HG03575 (cell line): Measurements from ENCODE around the gene LGALS8.
"Not testable (repeated sequence)": the region's sequence is repeated elsewhere in the genome, so short reads cannot be mapped to it uniquely, and the experiment has no call there.

Experiments used
- ATAC-seq: cut with Tn5 transposase; IDR thresholded peaks from one replicate; pipeline ENCODE4 v1.9.1; 2021; ENCODE audit not compliant: unreplicated experiment, insufficient number of reproducible peaks, low FRiP score; ENCODE audit errors: extremely low read depth

LGALS8 gene

DNA sequence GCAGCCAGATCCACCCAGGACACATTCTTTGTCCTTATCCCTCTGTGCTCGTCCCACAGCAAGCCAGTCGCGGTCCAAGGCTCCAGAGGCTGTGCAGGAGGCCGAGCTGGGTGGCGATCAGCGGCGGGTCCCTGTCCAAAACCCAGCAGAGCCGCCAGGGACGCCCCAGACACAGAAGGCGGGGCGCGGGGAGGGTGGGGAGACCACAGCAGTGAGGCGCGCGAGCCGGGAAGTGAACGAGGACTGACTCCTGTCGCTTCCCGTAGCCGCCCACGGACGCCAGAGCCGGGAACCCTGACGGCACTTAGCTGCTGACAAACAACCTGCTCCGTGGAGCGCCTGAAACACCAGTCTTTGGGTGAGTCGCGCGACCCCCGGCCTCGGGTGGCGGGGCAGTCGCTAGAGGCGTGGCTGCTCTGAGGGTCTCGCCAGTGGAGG is at the start of gene LGALS8:
Gene LGALS8, plus strand, starts transcription at position 279 of the 438 bp plus-strand sequence. CDS start 2,089 bp downstream, outside the sequence.
- peak; percentile 31 for ATAC-seq

DNA sequence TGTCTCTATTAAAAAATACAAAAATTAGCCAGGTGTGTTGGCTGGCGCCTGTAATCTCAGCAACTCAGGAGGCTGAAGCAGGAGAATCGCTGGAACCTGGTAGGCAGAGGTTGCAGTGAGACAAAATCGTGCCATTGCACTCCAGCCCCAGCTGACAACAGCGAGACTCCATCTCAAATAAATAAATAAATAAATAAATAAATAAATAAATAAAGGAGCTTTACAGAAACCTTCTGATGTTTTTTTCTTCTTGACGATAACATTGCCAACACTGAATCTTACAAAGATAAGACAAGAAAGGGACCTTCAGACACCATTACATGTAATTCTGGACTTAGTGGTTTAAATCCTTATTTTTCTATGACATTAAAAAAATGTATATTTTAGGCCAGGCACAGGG is 47.8 kb upstream of the LGALS8 start:
- ATAC-seq = no peak

DNA sequence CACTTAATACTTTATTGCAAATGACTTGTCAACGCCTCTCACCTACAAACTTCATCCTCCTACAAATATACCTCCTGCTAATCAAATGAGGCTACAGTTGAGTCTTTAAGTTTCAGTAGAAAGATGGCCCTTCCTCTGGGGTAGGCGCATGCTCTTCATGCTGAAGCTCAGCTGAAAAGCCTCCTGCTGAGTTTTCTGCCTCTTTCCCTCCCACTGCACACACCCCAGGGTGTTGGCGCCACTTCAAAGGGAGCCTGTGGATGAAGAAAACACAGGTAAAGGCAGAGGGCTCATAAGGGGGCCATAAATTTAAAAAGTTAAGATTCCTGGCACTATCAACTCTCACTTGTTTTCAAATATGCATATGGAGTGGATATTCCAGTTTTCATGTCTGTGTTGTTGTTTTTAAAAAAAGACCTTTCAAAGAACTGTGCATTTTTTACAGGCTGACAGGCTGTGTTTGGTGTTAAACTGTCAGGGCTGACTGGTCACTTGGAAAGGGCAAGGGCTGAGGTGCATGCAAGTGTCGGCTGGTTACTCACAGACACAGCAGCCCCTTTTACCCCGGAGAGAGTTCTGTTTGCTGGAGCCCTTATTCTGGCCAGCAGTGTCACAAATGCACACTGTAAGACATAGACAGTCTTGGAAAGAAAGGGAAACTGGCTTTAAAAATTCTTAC is 42.9 kb upstream of the LGALS8 start:
- ATAC-seq = no peak

DNA sequence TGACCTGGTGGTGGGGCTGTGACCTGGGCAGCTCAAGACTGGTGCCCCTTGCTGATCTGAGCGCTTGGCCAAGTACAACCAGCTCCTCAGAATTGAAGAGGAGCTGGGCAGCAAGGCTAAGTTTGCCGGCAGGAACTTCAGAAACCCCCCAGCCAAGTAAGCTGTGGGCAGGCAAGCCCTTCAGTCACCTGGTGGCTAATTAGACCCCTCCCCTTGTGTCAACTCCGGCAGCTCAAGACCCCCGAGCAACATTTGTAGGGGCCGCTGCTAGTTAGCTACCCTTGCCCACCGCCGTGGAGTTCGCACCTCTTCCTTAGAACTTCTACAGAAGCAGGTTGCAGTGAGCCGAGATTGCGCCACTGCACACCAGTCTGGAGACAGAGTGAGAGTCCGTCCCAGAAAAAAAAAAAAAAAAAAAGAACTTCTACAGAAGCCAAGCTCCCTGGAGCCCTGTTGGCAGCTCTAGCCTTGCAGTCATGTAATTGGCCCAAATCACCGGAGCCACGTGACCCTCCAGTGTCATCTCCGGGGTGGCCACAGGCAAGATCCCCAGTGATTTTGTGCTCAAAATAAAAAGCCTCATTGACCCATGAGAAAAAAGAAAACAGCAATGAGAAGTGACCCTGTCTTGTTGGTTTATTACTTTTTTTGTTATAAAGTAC is 39.3 kb upstream of the LGALS8 start:
- ATAC-seq = no peak

DNA sequence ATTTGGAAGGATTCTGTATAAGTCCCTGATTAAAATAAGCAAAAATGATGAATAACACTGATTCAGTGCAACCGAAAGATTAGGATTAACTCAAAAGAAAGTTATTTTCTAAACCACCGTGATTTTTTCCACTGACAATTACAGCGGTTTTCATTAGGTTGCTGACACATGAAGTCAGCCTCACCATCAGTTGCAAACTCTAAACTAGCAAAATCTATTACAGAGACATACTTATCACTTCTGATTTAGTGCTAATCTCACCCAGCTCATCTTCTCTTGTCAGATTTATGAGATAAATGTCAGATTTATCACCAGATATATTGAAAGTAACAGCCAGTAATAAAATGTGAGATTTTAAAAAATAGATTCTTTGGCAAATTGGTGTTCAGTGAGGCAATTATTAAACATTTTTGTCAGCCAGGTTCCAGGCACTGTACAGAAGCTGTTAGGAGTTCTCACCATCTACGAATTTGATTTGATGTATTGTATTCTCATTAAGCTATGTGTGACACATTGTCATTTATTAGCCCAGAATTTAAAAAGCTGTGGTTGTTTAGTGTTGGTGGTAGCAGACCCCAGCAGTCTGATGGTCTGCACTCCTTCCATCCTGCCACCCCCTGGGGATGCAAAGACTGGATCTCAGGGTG is 37.3 kb upstream of the LGALS8 start:
- ATAC-seq = no peak

DNA sequence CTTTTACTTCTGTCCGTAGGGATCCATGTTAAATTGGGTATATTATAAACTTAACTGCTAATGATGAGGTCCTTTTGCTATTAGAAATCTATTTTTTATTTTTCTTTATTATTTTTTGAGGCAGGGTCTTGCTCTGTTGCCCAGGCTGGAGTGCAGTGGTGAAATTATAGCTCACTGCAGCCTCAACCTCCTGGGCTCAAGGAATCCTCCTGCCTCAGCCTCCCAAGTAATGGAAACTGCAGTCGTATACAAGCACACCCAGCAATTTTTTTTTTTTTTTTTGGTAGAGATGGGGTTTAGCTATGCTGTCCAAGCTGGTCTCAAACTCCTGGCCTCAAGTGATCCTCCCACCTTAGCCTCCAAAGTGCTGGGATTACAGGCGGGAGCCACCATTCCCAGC is 34.6 kb upstream of the LGALS8 start:
- ATAC-seq = not testable (repeated sequence)

DNA sequence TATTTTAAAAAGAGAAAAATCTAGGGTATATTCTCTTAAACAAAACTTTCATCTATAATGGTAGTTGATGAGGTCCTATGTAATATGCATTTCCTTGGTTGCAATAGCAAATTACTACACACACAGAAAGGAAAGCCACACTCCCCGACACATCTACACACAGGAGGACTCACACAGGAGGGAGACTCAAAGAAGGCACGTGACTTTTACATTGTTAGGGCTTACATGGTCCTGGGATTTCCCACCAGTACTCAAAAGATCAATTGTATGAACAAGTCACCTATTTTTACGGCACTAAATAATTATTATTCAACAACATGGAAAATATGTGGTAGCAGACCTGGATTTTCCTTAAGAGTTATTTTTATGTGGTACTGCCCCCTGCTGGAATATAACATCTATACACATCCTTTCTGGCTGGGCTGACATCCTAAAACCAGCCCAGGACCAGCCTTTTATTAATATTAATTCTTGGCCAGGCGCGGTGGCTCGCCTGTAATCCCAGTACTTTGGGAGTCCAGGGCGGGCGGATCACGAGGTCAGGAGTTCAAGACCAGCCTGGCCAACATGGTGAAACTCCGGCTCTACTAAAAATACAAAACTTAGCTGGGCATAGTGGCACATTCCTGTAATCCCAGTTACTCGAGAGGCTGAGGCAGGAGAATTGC is 33.9 kb upstream of the LGALS8 start:
- no peak for ATAC-seq

DNA sequence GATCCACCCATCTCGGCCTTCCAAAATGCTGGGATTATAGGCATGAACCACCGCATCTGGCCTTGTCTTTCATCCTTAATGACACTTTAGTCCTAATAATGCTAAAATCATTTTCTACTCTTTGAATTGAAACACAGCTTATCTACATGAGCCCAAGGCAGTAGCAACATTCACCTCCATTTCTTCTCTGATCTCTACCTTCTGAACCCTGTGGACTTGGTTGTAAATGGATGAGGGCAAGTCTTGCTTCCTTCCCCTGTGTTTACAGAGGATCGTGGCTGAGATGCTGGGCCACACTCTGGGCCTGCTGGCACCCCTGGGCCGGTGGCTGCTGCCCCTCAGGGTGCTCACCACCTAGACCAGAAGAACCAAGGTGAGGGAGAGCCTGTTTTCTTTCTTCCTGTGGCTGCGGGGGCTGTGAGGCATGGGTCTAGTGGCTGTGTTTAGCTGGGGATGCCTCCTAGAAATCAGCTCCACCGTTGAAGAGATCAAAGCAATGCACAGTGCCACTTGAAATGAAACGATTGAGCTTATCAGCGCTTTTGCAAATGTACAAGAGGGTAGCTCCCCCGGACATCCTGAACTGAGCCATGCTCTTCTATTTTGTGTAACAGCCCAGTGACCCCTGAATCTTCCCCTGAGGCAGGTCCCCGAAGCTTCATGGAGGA is 32.2 kb upstream of the LGALS8 start:
- no peak for ATAC-seq

DNA sequence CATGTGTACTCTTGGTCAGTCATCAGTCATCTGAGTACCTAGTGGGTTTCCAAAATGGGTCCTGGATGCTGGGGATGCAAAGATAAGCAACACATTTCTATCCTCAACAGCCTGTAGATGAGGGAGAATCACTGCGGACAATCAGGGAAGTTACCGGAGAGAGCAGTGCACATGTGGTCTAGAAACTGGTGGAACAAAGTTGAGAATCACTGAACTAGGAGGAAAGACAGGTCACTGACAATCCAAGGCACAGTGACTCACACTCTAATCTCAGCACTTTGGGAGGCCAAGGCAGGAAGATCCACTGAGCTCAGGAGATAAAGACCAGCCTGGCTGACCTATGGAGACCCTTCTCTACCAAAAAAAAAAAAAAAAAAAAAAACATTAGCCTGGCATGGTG is 31.4 kb upstream of the LGALS8 start:
- ATAC-seq = no peak

DNA sequence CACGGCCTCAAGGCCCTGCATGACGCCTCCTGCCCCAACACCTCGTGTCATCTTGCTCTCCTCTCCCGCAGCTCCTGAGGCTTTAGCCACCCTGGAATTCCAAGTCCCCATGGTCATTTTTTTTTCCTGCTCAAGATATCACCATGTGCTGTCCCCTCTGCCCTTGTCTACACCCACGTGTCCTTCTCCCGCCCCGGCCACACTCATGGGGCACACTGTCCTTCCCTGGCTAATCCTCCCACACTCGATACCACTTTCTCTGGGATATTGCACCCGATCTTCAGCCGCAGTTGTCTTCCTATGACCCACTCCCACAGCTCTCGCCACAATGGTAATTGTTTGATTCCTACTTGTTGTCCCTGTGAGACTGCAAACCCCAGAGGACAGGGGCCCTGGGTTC is 29.7 kb upstream of the LGALS8 start:
- ATAC-seq = no peak

DNA sequence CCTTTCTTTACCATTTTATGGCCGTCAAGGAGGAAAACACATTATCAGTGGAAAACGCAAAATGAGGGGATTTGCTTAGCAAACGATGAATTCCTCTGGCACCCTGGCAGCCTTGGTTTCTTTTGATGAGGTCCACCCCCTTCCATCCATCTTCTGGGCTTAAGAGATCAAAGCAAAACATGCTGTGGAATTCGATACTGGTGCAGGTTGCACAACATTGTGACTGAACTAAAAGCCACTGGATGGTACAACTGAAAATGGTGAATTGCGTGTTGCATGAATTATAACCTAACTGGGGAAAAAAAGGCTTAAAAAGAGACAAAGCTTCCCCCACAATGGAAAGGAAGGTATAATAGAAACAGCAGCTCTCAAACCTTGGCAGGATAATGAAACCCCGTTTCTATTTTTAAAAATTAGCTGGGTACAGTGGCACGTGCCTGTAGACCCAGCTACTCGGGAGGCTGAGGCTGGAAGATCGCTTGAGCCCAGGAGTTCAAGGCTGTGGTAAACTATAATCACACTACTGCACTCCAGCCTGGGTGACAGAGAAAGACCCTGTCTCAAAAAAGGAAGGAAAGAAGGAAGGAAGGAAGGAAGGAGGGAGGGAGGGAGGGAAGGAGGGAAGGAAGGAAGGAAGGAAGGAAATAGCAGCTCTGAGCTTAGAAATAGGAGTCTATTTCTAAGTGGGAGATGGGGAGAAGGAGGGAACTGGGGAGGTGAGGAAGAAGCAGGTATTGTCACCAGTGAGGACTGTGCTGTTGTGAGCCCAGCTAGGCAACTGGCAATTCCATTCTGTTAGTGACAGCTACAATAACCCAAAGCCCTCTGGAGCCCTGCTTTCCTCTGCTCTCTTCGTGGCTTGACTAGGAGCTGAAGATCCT is 29.0 kb upstream of the LGALS8 start:
- ATAC-seq = no peak

DNA sequence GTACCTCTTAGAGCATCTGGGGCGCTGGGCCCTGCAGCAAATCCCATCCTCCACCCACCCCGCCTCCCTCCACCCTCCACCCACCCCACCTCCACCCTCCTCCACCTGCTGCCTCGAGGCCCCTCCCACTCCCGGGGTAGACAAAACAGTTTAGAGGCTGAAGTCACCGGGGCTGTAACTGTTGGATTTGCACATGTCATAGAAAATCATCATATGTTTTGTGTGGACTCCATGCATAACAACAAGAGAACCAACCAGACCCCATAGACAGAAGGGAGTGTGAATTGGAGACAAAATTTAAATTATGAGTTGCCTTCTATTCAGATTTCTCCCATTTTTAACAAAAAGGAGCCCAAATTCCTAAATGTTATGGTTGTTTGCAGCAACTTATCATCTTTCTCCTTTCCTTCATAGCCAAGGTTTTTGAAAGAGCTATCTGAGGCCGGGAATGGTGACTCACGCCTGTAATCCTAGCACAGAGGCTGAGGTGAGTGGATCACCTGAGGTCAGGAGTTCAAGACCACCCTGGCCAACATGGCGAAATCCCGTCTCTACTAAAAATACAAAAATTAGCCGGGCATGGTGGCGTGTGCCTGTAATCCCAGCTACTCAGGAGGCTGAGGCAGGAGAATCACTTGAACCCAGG is 28.2 kb upstream of the LGALS8 start:
- no peak for ATAC-seq

DNA sequence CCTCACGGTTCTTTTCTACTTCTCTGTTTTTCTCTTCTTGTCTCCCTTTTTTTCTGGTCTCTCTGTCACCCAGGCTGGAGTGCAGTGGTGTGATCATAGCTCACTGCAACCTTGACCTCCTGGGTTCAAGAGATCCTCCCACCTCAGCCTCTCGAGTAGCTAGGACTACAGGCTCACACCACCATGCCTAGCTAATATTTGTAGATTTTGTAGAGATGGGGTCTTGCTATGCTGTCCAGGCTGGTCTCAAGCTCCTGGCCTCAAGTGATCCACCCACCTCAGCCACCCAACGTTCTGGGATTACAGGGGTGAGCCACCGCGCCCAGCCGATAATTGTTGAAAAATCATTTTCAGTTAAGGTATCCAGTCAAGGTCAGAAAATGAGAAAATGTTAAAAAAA is 25.9 kb upstream of the LGALS8 start:
- ATAC-seq = no peak

DNA sequence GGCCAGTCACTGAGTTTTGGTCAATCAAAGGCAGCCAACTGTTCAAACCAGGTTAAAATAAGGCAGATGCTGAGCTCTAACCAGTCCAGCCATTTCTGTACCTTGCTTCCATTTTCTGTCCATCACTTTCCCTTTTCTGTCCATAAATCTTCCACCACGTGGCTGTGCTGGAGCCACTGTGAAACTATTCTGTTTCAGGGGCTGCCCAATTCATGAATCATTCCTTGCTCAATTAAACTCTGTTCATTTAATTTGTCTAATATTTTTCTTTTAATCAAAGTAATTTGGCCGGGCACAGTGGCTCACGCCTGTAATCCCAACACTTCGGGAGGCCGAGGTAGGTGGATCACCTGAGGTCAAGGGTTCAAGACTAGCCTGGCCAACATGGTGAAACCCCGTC is 22.7 kb upstream of the LGALS8 start:
- no peak for ATAC-seq

DNA sequence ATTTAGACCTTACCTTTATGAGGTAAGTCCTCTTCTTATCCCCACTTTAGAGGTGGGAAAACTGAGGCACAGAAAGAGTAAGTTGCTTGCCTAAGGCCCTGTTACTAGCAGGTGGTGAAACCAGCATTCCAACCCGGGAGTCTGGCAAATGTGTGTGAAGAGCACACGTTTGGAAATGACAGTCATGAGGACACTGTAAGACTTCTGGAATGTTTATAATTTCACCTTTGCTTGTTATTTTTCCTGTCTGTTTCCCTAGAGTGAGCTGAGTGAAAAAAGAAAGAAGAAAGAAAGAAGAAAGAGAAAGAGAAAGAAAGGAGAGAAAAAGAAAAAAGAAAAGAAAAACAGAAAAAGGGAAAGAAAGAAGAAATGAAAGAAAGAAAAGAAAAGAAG is 21.2 kb upstream of the LGALS8 start:
- no peak for ATAC-seq

DNA sequence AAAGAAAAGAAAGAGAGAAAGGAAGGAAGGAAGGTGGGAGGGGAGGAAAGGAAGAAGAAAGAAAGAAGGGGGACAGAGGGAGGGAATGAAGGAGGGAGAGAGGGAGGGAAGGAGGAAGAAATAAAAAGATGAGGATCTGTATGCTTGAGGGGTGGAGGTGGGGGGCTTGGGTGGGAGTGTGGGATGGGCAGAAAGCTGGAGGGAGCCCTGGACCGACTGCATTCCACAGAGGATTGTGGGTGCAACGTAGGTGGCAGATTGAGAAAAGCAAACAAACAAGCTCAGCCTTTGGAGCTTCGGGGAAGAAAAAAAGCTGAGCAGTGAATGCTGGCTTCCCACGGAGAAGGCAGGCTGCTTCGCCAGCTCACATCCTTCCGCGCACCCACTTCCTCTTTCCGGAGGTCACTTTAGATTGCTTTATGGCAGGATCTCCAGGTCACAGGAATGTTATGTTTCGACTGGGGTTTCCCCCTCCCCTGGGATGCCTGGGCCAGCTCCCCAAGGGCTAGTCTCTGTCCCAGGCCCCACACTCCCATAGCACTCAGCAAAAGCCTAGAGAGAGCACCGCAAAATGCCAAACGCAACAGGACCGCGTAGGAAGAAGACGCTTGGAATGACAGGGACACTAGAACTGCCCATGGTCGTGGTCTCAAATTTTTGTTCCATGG is 20.7 kb upstream of the LGALS8 start:
- no peak for ATAC-seq

DNA sequence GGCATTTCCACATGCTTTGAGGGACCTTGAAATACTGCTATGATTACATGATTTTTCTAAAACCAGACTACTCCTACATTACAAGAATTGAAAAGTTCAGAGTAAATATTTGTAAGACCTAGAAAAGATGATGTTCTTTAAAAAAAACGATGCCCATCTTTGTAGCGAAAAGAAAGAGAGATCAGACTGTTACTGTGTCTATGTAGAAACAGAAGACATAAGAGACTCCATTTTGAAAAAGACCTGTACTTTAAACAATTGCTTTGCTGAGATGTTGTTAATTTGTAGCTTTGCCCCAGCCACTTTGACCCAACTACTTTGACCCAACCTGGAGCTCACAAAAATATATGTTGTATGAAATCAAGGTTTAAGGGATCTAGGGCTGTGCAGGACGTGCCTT is 19.4 kb upstream of the LGALS8 start:
- ATAC-seq = not testable (repeated sequence)
